Adipose tissue (tissue), 3 donors: ENCODE results near the gene BNC2. TPM values are rescaled to one million over a fixed set of nuclear protein-coding genes. Genes with fewer than 3 reads are reported as not detected.

Source experiments
- H3K27ac ChIP-seq: one replicate; pipeline ENCODE4 v1.5.1; 2013; ENCODE audit warnings: low read depth, low read length
- WGBS, 3 donors: extraction: QIAGEN DNeasy Blood & Tissue Kit; methylation state at CpG; one replicate each; pipeline ENCODE4 v1.1.7; 2013; 5-methylcytosine and 5-hydroxymethylcytosine counted together
- polyA plus RNA-seq, 3 donors: library from polyadenylated mRNA; stranded (reverse); fragments of 200-250 nt; gene quantifications; one replicate each; pipeline ENCODE4 v1.2.3, GENCODE V29; 2013
- donor health status: healthy with polysubstance abuse.
- donor health status: Bipolar disorder and iron deficiency.
- donor health status: healthy.

Gene BNC2
- polyA plus RNA-seq, 3 donors, result 0.28 to 3.9 (median 3.6) TPM

GRCh38 chr9:16787724-16788123 lies 82.7 kb downstream of the BNC2 start:
- WGBS, 3 donors, result 79 to 82% (median 81%) methylated on average over 6 of the region's 6 CpGs
- no peak overlapping the region for H3K27ac ChIP-seq

DNA sequence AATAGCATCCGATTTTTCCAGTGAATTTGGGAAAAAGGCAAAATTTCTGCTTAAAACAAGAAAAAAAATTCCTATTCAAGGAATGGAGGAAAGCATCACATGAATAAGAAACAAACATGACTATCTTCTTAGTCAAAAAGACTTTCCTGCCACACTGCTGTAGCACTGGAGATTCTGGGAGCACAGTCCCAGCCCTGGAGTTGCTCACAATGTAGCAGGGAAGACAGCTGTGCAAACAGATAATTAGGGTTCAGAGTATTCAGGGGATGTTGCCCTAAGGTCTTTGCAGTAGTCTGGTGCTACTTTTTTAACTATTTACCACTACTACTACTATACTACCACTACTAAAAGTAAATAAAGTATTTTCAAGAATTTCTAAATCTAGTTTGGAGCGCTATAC lies 86.5 kb downstream of the BNC2 start:
- WGBS, 3 donors, result 89 to 93% (median 93%) methylated on average over 2 of the region's 2 CpGs
- H3K27ac ChIP-seq, result no peak overlapping the region

DNA sequence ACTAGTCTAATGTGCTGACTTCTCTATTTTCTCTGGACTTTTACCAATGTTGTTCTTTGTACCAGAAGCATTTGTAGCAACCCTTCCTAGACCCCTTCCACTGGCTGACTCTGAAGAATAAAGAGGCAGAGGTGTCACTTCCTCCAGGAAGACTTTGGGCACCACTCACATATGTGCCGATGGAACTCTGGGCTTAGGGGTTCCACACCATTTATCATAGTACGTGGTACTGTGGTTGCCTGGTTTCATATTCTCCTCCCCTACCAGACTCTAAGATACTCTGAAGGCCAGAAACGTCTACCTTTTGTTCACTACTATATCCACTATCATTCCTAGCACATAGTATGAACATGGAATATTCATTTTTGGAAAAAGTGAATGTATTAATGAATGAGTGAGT lies 88.0 kb downstream of the BNC2 start:
- 51 to 67% (median 62%) methylated on average over 3 of the region's 3 CpGs for WGBS, 3 donors
- no peak overlapping the region for H3K27ac ChIP-seq

DNA sequence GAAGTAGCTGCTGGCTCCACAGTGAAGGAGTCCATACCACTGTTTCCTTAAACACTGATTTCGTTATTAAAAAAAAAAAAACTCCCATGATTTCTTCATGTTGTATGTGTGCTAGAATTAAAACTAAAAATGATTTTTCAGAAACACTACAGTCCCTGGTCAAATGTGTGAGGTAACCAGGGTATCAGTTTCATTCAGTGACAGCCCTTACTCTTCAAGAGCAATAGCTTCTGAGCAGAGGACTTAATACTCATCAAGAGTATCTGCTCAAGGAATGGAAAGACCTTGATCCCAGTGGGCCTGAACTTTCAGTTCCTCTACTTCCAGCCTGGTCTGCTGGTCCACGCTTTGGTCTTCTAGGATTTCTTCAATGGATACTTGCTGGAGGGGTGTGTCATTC lies 95.1 kb downstream of the BNC2 start:
- 83 to 95% (median 90%) methylated on average over 2 of the region's 2 CpGs for WGBS, 3 donors
- no peak overlapping the region for H3K27ac ChIP-seq

DNA sequence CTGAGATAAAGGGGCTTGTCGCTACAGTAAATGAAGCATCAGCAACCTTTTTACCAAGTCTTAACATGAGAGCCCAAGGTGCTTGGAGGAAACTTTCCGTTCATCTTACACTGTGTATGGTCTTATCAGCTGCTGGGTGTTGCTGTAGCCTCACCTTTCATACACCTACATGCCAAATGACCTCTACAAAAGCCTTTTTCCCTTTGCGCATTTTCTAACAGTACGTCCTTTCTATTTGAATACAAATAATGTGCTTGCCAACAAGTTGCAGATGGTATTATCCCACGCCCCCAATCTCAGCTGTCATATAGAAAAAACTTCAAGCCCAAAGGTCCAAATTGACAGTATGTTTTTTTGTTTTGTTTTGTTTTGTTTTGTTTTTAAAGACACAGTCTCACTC lies 96.9 kb downstream of the BNC2 start:
- 41 to 94% (median 89%) methylated on average over 5 of the region's 5 CpGs for WGBS, 3 donors
- no peak overlapping the region for H3K27ac ChIP-seq

GRCh38 chr9:16773116-16773515 lies 97.4 kb downstream of the BNC2 start:
- 53 to 93% (median 92%) methylated on average over 4 of the region's 4 CpGs for WGBS, 3 donors
- no peak overlapping the region for H3K27ac ChIP-seq

- no peak overlapping the region for H3K27ac ChIP-seq
- 50 to 55% (median 52%) methylated on average over 1 of the region's 1 CpG for WGBS, 3 donors
Measured at GRCh38 chr9:16771356-16771755, 99.1 kb downstream of the BNC2 start.

DNA sequence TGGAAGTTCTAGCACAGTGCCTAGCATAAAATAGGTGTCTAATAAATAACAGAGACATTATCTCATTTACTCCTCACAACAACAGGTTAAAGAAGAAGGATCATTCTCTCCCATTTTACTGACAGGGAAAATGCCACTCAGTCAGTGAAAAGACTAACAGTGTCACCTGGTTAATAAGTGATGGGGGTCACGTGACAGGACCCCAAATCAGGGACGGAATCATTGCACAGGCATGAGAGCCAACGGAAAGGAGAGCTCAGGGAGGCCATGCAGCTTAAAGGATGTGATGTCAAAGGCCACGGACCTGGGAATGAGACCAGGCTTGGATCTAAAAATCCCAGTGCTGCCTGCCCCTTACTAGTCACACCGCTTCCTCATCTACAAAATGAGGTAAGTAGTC lies 101.2 kb downstream of the BNC2 start:
- H3K27ac ChIP-seq, result no peak overlapping the region
- WGBS, 3 donors, result 76 to 91% (median 87%) methylated on average over 5 of the region's 5 CpGs

- no peak overlapping the region for H3K27ac ChIP-seq
- 87 to 94% (median 93%) methylated on average over 6 of the region's 6 CpGs for WGBS, 3 donors
Measured at GRCh38 chr9:16768816-16769215, 101.7 kb downstream of the BNC2 start.

GRCh38 chr9:16767366-16767765 lies 103.1 kb downstream of the BNC2 start:
- H3K27ac ChIP-seq, result no peak overlapping the region
- 83 to 86% (median 85%) methylated on average over 3 of the region's 3 CpGs for WGBS, 3 donors

GRCh38 chr9:16763946-16764345 lies 106.5 kb downstream of the BNC2 start:
- no peak overlapping the region for H3K27ac ChIP-seq
- 85 to 88% (median 85%) methylated on average over 2 of the region's 2 CpGs for WGBS, 3 donors

- no peak overlapping the region for H3K27ac ChIP-seq
- WGBS, 3 donors, result 79 to 87% (median 80%) methylated on average over 8 of the region's 8 CpGs
Measured at GRCh38 chr9:16755467-16756160, 114.9 kb downstream of the BNC2 start.

- H3K27ac ChIP-seq, result no peak overlapping the region
- 95 to 98% (median 96%) methylated on average over 4 of the region's 4 CpGs for WGBS, 3 donors
Measured at GRCh38 chr9:16754662-16755061, 115.8 kb downstream of the BNC2 start.

GRCh38 chr9:16753256-16753655 lies 117.2 kb downstream of the BNC2 start:
- no peak overlapping the region for H3K27ac ChIP-seq
- 59 to 76% (median 66%) methylated on average over 2 of the region's 2 CpGs for WGBS, 3 donors

- no peak overlapping the region for H3K27ac ChIP-seq
- WGBS, 3 donors, result 74 to 85% (median 75%) methylated on average over 2 of the region's 2 CpGs
Measured at GRCh38 chr9:16752601-16753000, 117.9 kb downstream of the BNC2 start.

GRCh38 chr9:16750553-16750952 lies 119.9 kb downstream of the BNC2 start:
- no peak overlapping the region for H3K27ac ChIP-seq
- WGBS, 3 donors, result 91 to 92% (median 92%) methylated on average over 4 of the region's 4 CpGs

DNA sequence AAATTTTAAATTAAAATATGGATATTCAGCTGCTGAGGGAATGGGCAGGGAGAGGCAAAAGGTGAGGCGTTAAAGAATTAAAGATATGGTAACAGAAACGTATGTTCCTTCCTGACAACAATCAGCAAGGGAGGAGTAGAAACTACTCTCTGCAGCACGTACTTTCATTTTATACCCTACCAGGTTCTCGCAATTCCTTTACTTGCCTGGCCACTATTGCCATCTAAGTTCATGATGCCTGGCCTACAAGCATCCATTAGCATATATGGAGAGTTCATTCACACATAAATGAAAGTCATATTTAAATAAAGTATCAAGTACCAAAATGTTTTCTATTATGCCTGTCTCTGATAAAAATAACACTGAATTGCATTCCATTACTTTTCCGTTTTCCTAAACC lies 125.1 kb downstream of the BNC2 start:
- no peak overlapping the region for H3K27ac ChIP-seq
- WGBS, 3 donors, result 72 to 87% (median 76%) methylated on average over 5 of the region's 5 CpGs

GRCh38 chr9:16744394-16744793 lies 126.1 kb downstream of the BNC2 start:
- no peak overlapping the region for H3K27ac ChIP-seq
- WGBS, 3 donors, result 9 to 22% (median 16%) methylated on average over 2 of the region's 2 CpGs

- no peak overlapping the region for H3K27ac ChIP-seq
- 67 to 73% (median 69%) methylated on average over 4 of the region's 4 CpGs for WGBS, 3 donors
Measured at GRCh38 chr9:16743375-16743774, 127.1 kb downstream of the BNC2 start.

DNA sequence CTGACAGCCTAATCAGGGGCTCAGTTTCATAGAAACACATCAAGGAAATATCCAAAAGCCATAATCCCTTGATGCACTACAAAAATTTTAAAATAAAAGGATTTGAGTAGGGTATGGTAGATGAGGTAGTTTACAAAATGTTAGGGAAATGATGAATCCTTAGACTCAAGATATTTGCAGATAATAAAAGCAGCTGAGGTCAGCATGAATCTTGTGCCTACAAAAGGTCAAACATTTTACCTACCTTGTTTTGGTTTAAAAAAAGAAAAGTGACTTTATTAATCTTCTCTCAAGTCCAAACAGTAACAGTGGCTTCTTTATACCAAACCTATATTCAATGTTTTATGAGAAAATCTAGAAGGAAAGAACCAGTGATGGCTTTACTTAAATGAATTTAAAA lies 135.5 kb downstream of the BNC2 start:
- H3K27ac ChIP-seq, result no peak overlapping the region

DNA sequence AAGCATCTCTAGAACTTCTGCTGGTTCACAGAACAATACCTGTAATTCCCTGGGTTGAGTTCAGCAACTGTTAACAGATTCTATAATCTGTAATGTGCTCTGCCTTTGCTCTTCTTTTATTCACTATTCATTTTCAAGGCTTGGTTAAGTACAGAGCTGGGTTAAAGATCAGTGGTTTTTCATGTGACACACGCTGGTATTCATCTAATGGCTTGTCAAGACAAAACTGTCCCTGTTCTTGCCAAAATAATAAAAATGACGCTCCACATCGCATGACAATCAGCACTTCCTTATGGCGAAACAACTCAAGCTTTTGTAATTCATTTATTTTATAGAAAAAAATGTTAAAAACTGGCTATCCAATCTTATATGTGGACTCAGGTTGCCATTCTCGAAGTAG lies 137.9 kb downstream of the BNC2 start:
- 74 to 91% (median 87%) methylated on average over 5 of the region's 5 CpGs for WGBS, 3 donors
- no peak overlapping the region for H3K27ac ChIP-seq
